ENCODE measurements around the gene GHR.
"Not testable (repeated sequence)": the region's sequence is repeated elsewhere in the genome, so short reads cannot be mapped to it uniquely, and the experiment has no call there.

GHR gene

GRCh38 chr5:42654645-42655044 lies 231.4 kb downstream of the GHR start:
- no peak for DNase-seq

- no peak for DNase-seq
These were observed 232.9 kb downstream of the GHR start for GRCh38 chr5:42655982-42656650.

GRCh38 chr5:42656651-42657015 lies 233.4 kb downstream of the GHR start:
- no peak for DNase-seq

DNA sequence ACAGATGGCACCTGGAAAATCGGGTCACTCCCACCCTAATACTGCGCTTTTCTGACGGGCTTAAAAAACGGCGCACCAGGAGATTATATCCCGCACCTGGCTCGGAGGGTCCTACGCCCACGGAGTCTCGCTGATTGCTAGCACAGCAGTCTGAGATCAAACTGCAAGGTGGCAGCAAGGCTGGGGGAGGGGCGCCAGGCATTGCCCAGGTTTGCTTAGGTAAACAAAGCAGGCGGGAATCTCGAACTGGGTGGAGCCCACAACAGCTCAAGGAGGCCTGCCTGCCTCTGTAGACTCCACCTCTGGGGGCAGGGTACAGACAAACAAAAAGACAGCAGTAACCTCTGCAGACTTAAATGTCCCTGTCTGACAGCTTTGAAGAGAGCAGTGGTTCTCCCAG lies 236.6 kb downstream of the GHR start:
- not testable (repeated sequence) for DNase-seq

DNA sequence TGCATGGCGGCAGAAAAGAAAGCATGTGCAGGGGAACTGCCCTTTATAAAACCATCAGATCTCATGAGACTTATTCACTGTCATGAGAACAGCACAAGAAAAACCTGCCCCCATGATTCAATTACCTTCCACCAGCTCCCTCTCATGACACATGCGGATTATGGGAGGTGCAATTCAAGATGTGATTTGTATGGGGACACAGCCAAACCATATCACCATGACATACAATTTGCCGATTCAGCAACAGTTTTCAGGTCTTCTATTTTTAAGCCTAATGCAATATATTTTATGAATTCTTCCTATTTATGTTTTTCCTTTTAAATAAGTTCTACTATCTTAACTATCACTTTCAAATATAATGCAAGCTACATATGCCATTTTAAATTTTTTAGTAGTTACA lies 242.6 kb downstream of the GHR start:
- DNase-seq = no peak

DNA sequence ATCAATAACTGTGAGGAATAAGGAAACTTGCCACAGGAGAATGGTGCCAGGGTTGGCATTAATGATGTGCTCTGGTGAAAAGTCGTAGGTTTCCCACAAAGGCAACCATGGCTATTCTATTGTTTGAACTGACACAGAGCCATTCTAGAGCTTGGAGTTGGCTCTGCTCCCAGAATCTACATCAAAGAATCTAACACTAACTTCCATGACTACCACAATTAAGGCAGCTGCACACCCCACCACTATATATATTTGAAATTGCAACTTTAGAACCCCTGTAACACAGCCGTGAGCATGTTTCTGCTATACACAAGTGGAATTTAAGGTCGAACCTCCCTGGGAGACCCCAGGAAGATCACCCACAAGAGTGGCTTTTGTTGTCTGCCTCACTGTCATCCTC lies 243.6 kb downstream of the GHR start:
- no peak for DNase-seq

- DNase-seq = no peak
These were observed 245.0 kb downstream of the GHR start for GRCh38 chr5:42668254-42668653.

GRCh38 chr5:42672925-42673324 lies 249.7 kb downstream of the GHR start:
- no peak for DNase-seq

- no peak for DNase-seq
These were observed 252.4 kb downstream of the GHR start for GRCh38 chr5:42675602-42676001.

GRCh38 chr5:42676362-42676761 lies 253.1 kb downstream of the GHR start:
- no peak for DNase-seq

GRCh38 chr5:42677156-42677842 lies 254.1 kb downstream of the GHR start:
- no peak for DNase-seq

GRCh38 chr5:42680046-42680445 lies 256.8 kb downstream of the GHR start:
- DNase-seq = no peak

GRCh38 chr5:42685078-42685477 lies 261.8 kb downstream of the GHR start:
- not testable (repeated sequence) for DNase-seq

DNA sequence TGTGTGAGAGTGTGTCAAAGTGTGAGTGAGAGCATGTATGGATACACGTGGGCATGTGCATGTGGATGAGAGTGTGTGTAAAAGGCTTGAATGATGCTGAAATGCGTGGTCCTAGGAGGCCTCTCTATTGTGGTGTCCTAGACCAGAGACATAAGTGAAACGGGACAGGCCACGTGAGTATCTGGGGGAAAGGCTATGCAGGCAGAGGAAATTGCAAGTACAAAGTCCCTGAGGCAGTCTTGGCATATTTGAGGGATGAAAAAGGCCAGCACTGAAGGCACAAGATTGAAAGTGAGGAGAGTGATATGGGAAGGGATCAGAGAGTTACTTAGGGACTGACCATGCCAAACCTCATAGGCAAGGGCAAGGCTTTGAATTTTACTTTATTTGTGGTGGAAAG lies 266.2 kb downstream of the GHR start:
- DNase-seq = no peak

GRCh38 chr5:42691413-42691937 lies 268.2 kb downstream of the GHR start:
- no peak for DNase-seq

DNA sequence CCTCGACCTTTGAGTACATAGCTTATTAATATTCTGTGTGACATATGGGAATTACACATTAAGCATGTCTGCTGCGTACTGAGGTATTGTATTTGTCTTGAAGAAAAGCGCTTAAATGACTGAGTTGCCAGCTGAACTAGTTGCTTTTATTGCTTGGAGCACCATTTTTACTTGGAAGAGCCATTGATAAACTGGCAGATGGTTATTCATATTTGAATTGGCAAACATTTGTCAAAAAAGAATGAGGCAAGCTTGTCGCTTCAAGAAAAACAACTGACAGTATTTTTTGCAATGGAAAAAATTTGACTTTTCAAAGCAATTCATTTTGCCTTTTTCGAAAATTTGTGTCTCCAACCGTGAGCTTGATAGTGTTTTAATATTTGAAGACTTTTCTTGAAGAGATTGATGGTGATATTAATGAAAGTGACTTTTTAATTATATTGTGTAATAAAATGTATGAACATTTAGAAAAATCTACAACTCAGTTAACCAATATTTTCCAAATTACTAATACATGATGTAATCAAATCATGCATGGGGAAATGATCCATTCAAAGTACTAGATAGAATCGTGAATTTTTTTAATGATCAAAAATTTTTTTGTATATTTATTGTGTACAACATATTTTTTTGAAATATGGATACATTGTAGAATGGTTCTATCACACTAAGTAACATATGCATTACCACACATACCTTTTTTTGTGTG lies 278.3 kb downstream of the GHR start:
- DNase-seq = no peak

GRCh38 chr5:42703238-42703637 lies 280.0 kb downstream of the GHR start:
- DNase-seq = no peak

GRCh38 chr5:42715785-42716184 lies 292.5 kb downstream of the GHR start:
- no peak for DNase-seq

- no peak for DNase-seq
These were observed 295.4 kb downstream of the GHR start for GRCh38 chr5:42718591-42718990.

GRCh38 chr5:42719034-42719433 lies 295.8 kb downstream of the GHR start:
- no peak for DNase-seq

DNA sequence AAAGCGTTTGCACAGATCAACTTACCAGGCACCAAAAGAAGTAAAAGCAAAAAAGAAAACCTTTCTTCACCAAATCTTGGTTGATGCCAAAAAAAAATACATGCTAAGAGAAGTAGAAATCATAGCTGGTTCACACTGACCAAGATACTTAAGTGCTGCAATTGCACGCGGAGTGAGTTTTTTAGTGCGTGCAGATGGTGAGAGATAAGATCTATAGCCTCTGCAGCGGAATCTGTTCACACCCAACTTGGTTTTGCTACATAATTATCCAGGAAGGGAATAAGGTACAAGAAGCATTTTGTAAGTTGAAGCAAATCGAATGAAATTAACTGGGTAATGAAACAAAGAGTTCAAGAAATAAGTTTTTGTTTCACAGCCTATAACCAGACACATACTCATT lies 297.0 kb downstream of the GHR start:
- no peak for DNase-seq

GRCh38 chr5:42721484-42721883 lies 298.2 kb downstream of the GHR start:
- DNase-seq = no peak

DNA sequence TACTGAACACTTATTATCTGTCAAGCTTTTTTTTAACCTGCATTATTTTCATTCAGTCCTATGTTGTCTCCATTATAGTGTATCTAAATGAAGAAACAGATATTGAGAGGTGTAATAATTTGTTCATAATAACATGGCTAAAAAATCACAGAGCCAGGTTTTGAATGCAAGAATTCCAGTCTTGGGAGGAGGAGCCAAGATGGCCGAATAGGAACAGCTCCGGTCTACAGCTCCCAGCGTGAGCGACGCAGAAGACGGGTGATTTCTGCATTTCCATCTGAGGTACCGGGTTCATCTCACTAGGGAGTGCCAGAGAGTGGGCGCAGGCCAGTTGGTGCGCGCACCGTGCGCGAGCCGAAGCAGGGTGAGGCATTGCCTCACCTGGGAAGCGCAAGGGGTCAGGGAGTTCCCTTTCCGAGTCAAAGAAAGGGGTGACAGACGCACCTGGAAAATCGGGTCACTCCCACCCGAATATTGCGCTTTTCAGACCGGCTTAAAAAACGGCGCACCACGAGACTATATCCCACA lies 311.4 kb downstream of the GHR start:
- not testable (repeated sequence) for DNase-seq

DNA sequence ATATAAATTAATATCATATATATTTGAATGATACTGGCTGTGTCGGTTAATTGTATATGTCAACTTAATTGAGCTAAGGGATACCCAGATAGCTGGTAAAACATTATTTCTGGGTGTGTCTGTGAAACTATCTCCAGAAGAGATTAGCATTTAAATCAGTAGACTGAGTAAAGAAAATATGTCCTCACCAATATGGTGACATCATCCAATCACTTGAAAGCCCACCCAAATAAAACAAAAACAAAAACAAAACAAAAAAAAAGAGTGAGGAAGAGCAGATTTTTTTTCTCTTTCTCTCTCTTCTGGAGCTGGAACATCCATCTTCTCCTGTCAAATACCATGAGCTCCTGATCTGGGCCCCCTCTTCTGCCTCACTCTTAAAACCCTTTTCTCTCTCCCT lies 317.7 kb downstream of the GHR start:
- DNase-seq = no peak
